ENCODE data around the gene HK1. TPM values are rescaled to one million over a fixed set of nuclear protein-coding genes. Genes with fewer than 3 reads are reported as not detected.

Gene HK1
- total RNA-seq, 1 donor from 2014 or later, result 95.0 TPM

GRCh38 chr10:69254877-69255276 is 23.4 kb upstream of the HK1 start:
- Histone ChIP-seq H3K79me2 (ENCODE audit: insufficient read depth, low read length) (no peaks in the 10 kb centered on the region), H3K36me3 (ENCODE audit: insufficient read depth, low read length) (no peaks in the 10 kb centered on the region), H3K27me3 (ENCODE audit: insufficient read depth, low read length) (no peaks in the 10 kb centered on the region), H4K20me1 (ENCODE audit: insufficient read depth, low read length) (no peaks in the 10 kb centered on the region), H3K27ac (ENCODE audit: low read depth, low read length) (no peak overlapping the region), H3K4me3 (ENCODE audit: insufficient read depth, low read depth, low read length) (no peak overlapping the region), H3K4me1 (ENCODE audit: insufficient read depth, low read length) (no peaks in the 10 kb centered on the region), H2AFZ (ENCODE audit: low read depth, low read length) (no peak overlapping the region), H3K9ac (ENCODE audit: low read length) (no peak overlapping the region), H3K4me2 (ENCODE audit: low read length) (no peak overlapping the region), H3K9me3 (ENCODE audit: insufficient read depth, low read depth, low read length) (no peaks in the 10 kb centered on the region)
- Mint-ChIP-seq H3K4me1 (ENCODE audit: low read depth, unreplicated experiment) (no peaks in the 10 kb centered on the region), H3K9me3 (ENCODE audit: unreplicated experiment) (peaks cover 2% of the 10 kb centered on the region), H3K27ac (ENCODE audit: unreplicated experiment) (no peak overlapping the region), H3K27me3 (ENCODE audit: low read depth, unreplicated experiment) (peaks cover 13% of the 10 kb centered on the region), H3K4me3 (ENCODE audit: unreplicated experiment) (no peak overlapping the region), H3K36me3 (ENCODE audit: low read depth, unreplicated experiment) (peaks cover 9% of the 10 kb centered on the region)
- TF ChIP-seq CTCF (IDR thresholded peaks at IDR 0.05; ENCODE audit: insufficient read depth, low read depth, low read length), result no peak
- no peak for TF ChIP-seq EZH2 (IDR thresholded peaks at IDR 0.05; ENCODE audit: insufficient read depth, low read length)
- DNase-seq (ENCODE audit: low read depth), result no peak
- no peak for FAIRE-seq

- Mint-ChIP-seq H3K27me3 (ENCODE audit: low read depth, unreplicated experiment) (peaks cover 31% of the 10 kb centered on the region), H3K27ac (ENCODE audit: unreplicated experiment) (no peak overlapping the region), H3K4me1 (ENCODE audit: low read depth, unreplicated experiment) (no peaks in the 10 kb centered on the region), H3K36me3 (ENCODE audit: low read depth, unreplicated experiment) (peaks cover 11% of the 10 kb centered on the region), H3K9me3 (ENCODE audit: unreplicated experiment) (peaks cover 2% of the 10 kb centered on the region), H3K4me3 (ENCODE audit: unreplicated experiment) (no peak overlapping the region)
- DNase-seq (ENCODE audit: low read depth) (no peak), FAIRE-seq (no peak)
- Histone ChIP-seq H3K27ac (ENCODE audit: low read depth, low read length) (no peak overlapping the region), H2AFZ (ENCODE audit: low read depth, low read length) (no peak overlapping the region), H3K27me3 (ENCODE audit: insufficient read depth, low read length) (peaks cover 17% of the 10 kb centered on the region), H3K4me2 (ENCODE audit: low read length) (no peak overlapping the region), H3K4me1 (ENCODE audit: insufficient read depth, low read length) (no peaks in the 10 kb centered on the region), H4K20me1 (ENCODE audit: insufficient read depth, low read length) (no peaks in the 10 kb centered on the region), H3K4me3 (ENCODE audit: insufficient read depth, low read depth, low read length) (no peak overlapping the region), H3K36me3 (ENCODE audit: insufficient read depth, low read length) (no peaks in the 10 kb centered on the region), H3K9me3 (ENCODE audit: insufficient read depth, low read depth, low read length) (no peaks in the 10 kb centered on the region), H3K79me2 (ENCODE audit: insufficient read depth, low read length) (no peaks in the 10 kb centered on the region), H3K9ac (ENCODE audit: low read length) (no peak overlapping the region)
- TF ChIP-seq CTCF (IDR thresholded peaks at IDR 0.05; ENCODE audit: insufficient read depth, low read depth, low read length) (no peak), EZH2 (IDR thresholded peaks at IDR 0.05; ENCODE audit: insufficient read depth, low read length) (no peak)
Observed at GRCh38 chr10:69259547-69260243, 18.6 kb upstream of the HK1 start.

GRCh38 chr10:69261184-69261583 is 17.1 kb upstream of the HK1 start:
- H3K9ac ChIP-seq (ENCODE audit: low read length), result no peak overlapping the region
- H3K4me2 ChIP-seq (ENCODE audit: low read length), result no peak overlapping the region
- peaks cover 17% of the 10 kb centered on the region for H3K27me3 ChIP-seq (ENCODE audit: insufficient read depth, low read length)
- H3K27me3 Mint-ChIP-seq (ENCODE audit: low read depth, unreplicated experiment), result peaks cover 42% of the 10 kb centered on the region
- no peaks in the 10 kb centered on the region for H3K36me3 ChIP-seq (ENCODE audit: insufficient read depth, low read length)
- no peaks in the 10 kb centered on the region for H3K4me1 Mint-ChIP-seq (ENCODE audit: low read depth, unreplicated experiment)
- H3K9me3 ChIP-seq (ENCODE audit: insufficient read depth, low read depth, low read length), result no peaks in the 10 kb centered on the region
- TF ChIP-seq CTCF (IDR thresholded peaks at IDR 0.05; ENCODE audit: insufficient read depth, low read depth, low read length) (no peak), EZH2 (IDR thresholded peaks at IDR 0.05; ENCODE audit: insufficient read depth, low read length) (no peak)
- DNase-seq (ENCODE audit: low read depth) (no peak), FAIRE-seq (no peak)
- peaks cover 2% of the 10 kb centered on the region for H3K9me3 Mint-ChIP-seq (ENCODE audit: unreplicated experiment)
- H3K27ac ChIP-seq (ENCODE audit: low read depth, low read length), result no peak overlapping the region
- no peak overlapping the region for H2AFZ ChIP-seq (ENCODE audit: low read depth, low read length)
- H3K4me3 ChIP-seq (ENCODE audit: insufficient read depth, low read depth, low read length), result no peak overlapping the region
- peaks cover 11% of the 10 kb centered on the region for H3K36me3 Mint-ChIP-seq (ENCODE audit: low read depth, unreplicated experiment)
- H3K27ac Mint-ChIP-seq (ENCODE audit: unreplicated experiment), result no peak overlapping the region
- no peaks in the 10 kb centered on the region for H4K20me1 ChIP-seq (ENCODE audit: insufficient read depth, low read length)
- H3K4me1 ChIP-seq (ENCODE audit: insufficient read depth, low read length), result no peaks in the 10 kb centered on the region
- no peak overlapping the region for H3K4me3 Mint-ChIP-seq (ENCODE audit: unreplicated experiment)
- no peaks in the 10 kb centered on the region for H3K79me2 ChIP-seq (ENCODE audit: insufficient read depth, low read length)

Data from astrocyte (in vitro differentiated cells and primary cell).